Body of pancreas (tissue), 4 donors: Measurements from ENCODE around the gene ENAH. TPM values are rescaled to one million over a fixed set of nuclear protein-coding genes. Genes with fewer than 3 reads are reported as not detected.

Experiments
- ATAC-seq: fragments of 150-250 bp; one replicate; pipeline ENCODE4 v1.9.1; 2016
- DNase-seq, 4 donors: peaks; one replicate each; pipeline ENCODE4 v3.0.0-alpha.2; 2019
- H3K27ac ChIP-seq, 4 donors: fragments of 200-600 bp; sonication (generic); 1 replicate in 3 of 4; 2 replicates in 1 of 4; pipeline versions ENCODE4 v1.5.1 to v1.6.1; 2016 to 2019; ENCODE audit warnings: mild to moderate bottlenecking in 1 of 4, mixed read lengths in 1 of 4, moderate library complexity in 1 of 4
- H3K27me3 ChIP-seq, 2 donors: fragments of 200-600 bp; sonication (generic); one replicate each; pipeline ENCODE4 v1.6.0; 2016; ENCODE audit warnings: mild to moderate bottlenecking in 1 of 2
- H3K36me3 ChIP-seq, 2 donors: fragments of 200-600 bp; sonication (generic); replicated peaks in 1 of 2; 2 replicates each; pipeline ENCODE4 v1.5.1; 2016; ENCODE audit warnings: low read depth in 2 of 2; ENCODE audit not compliant: insufficient read depth in 1 of 2
- H3K4me1 ChIP-seq: fragments of 200-600 bp; sonication (generic); one replicate; pipeline ENCODE4 v1.6.0; 2016
- H3K4me3 ChIP-seq, 2 donors: fragments of 200-600 bp; sonication (generic); 1 replicate in 1 of 2; 2 replicates in 1 of 2; pipeline ENCODE4 v1.5.1; 2016 to 2019
- H3K9me3 ChIP-seq, 3 donors: fragments of 200-600 bp; sonication (generic); 1 replicate in 2 of 3; 2 replicates in 1 of 3; pipeline ENCODE4 v1.5.1; 2016
- POLR2A ChIP-seq, 3 donors: fragments of 450-650 bp; IDR thresholded peaks; one replicate each; pipeline ENCODE4 v1.6.1; 2016; ENCODE audit warnings: antibody characterized with exemption in 3 of 3, mild to moderate bottlenecking in 2 of 3
- WGBS, 2 donors: methylation state at CpG; one replicate each; pipeline ENCODE4 v1.1.5; 2017; 5-methylcytosine and 5-hydroxymethylcytosine counted together
- intact Hi-C: fragments of 100-400 bp; cut with DNase I; formaldehyde crosslinking; loops from one replicate; pipeline ENCODE4 v1.15.1; 2023
- total RNA-seq, 2 donors: library from RNA; depleted of rRNA; stranded (reverse); fragments of >200 nt; gene quantifications; one replicate each; pipeline ENCODE4 v1.1.0, GENCODE V29; 2016
- TF ChIP-seq, protein P1 (sequence below), 7 experiments: fragments of 450-650 bp in 4 of 7; fragments of 200-600 bp in 3 of 7; sonication (generic) in 3 of 7; IDR thresholded peaks; one replicate each; pipeline ENCODE4 v1.5.1; 2016 to 2019; ENCODE audit warnings: antibody characterized with exemption in 7 of 7

ENAH gene
- total RNA-seq, 2 donors from 2014 or later = 21.1 to 28.8 TPM

GRCh38 chr1:225596736-225597135, 56.2 kb downstream of the ENAH start:
- Histone ChIP-seq H3K27ac (no peak overlapping the region), H3K4me3 (no peak overlapping the region), H3K4me1 (peaks cover 16% of the 10 kb centered on the region), H3K36me3 (no peaks in the 10 kb centered on the region), H3K27me3 (no peaks in the 10 kb centered on the region), H3K9me3 (no peaks in the 10 kb centered on the region)
- TF ChIP-seq, protein P1, sequence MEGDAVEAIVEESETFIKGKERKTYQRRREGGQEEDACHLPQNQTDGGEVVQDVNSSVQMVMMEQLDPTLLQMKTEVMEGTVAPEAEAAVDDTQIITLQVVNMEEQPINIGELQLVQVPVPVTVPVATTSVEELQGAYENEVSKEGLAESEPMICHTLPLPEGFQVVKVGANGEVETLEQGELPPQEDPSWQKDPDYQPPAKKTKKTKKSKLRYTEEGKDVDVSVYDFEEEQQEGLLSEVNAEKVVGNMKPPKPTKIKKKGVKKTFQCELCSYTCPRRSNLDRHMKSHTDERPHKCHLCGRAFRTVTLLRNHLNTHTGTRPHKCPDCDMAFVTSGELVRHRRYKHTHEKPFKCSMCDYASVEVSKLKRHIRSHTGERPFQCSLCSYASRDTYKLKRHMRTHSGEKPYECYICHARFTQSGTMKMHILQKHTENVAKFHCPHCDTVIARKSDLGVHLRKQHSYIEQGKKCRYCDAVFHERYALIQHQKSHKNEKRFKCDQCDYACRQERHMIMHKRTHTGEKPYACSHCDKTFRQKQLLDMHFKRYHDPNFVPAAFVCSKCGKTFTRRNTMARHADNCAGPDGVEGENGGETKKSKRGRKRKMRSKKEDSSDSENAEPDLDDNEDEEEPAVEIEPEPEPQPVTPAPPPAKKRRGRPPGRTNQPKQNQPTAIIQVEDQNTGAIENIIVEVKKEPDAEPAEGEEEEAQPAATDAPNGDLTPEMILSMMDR (IDR thresholded peaks at IDR 0.05) = no peak
- no peak for TF ChIP-seq POLR2A (IDR thresholded peaks at IDR 0.05)
- DNase-seq = no peak
- intact Hi-C loops = no loop called here
- no peak for ATAC-seq
- whole genome bisulfite sequencing, 2 donors = 89 to 94% methylated on average over 1 of the region's 1 CpG

DNA sequence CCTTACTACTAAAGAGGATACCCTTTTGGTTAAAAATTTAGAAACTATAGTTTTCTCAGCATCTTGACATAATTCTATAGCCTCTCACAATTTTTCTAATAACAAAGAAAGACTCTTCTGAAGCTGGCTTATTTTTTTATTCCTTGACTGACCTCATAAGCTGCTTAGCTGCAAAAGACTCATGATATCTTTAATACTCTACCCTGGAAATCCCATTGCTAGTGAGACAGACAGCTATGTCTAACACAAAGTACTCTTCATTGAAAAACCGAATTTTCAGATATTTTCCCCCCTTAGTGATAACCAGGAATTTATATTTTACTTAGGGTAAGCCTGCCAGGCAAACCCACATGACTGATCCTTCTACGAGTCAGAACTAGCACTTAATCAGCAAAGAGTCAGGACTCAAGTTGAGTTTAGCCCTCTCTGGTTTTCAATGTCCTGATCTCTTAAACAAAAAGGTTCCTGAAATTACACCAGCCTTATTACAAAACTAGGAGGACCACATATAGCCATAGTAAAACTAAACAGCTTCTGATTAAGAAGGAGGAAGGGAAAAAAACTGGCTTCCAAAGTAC, 56.9 kb downstream of the ENAH start:
- no peak for ATAC-seq
- H3K27me3 ChIP-seq = no peaks in the 10 kb centered on the region
- DNase-seq = no peak
- H3K9me3 ChIP-seq = no peaks in the 10 kb centered on the region
- no peaks in the 10 kb centered on the region for H3K36me3 ChIP-seq
- 43 to 47% methylated on average over 2 of the region's 2 CpGs for WGBS, 2 donors
- H3K4me3 ChIP-seq = no peak overlapping the region
- H3K4me1 ChIP-seq = peaks cover 12% of the 10 kb centered on the region
- TF ChIP-seq POLR2A (IDR thresholded peaks at IDR 0.05) = no peak
- TF ChIP-seq, protein P1 (IDR thresholded peaks at IDR 0.05) = no peak
- H3K27ac ChIP-seq = no peak overlapping the region
- intact Hi-C loops = no loop called here

- H3K36me3 ChIP-seq = no peaks in the 10 kb centered on the region
- no peak for DNase-seq
- H3K27ac ChIP-seq = no peak overlapping the region
- no peak for TF ChIP-seq POLR2A (IDR thresholded peaks at IDR 0.05)
- TF ChIP-seq, protein P1 (IDR thresholded peaks at IDR 0.05) = no peak
- intact Hi-C loops = no loop called here
- H3K4me1 ChIP-seq = peaks cover 11% of the 10 kb centered on the region
- no peaks in the 10 kb centered on the region for H3K27me3 ChIP-seq
- no peak for ATAC-seq
- no peaks in the 10 kb centered on the region for H3K9me3 ChIP-seq
- H3K4me3 ChIP-seq = no peak overlapping the region
These were observed 57.5 kb downstream of the ENAH start for GRCh38 chr1:225595452-225595851.

DNA sequence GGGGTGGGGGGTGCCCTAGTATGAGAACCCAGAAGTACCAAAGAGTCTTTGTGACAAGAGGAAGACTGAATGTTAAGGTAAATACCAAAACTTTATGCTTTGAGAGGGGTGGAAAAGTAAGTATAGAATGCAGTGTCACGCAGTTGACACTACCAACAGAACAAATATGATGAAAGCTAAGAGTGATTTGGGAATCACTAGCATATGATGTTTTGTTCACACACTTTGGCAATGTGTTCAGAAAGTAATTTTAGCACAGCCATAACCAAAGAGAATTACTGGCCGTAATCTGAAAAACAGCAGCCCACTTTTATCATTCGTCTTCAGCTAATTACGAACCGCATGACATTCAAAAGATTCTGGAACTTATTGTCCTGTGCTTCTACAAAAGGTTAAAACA, 59.5 kb downstream of the ENAH start:
- intact Hi-C loops = no loop called here
- H3K27me3 ChIP-seq = no peaks in the 10 kb centered on the region
- ATAC-seq (no peak), DNase-seq (no peak)
- H3K36me3 ChIP-seq = no peaks in the 10 kb centered on the region
- H3K27ac ChIP-seq = no peak overlapping the region
- no peaks in the 10 kb centered on the region for H3K9me3 ChIP-seq
- peaks cover 18% of the 10 kb centered on the region for H3K4me1 ChIP-seq
- WGBS, 2 donors = 94 to 95% methylated on average over 5 of the region's 5 CpGs
- H3K4me3 ChIP-seq = no peak overlapping the region
- TF ChIP-seq, protein P1 (IDR thresholded peaks at IDR 0.05) = no peak
- TF ChIP-seq POLR2A (IDR thresholded peaks at IDR 0.05) = no peak

GRCh38 chr1:225592362-225593025, 60.4 kb downstream of the ENAH start:
- ATAC-seq (no peak), DNase-seq (no peak)
- WGBS, 2 donors = 73% methylated on average over 3 of the region's 3 CpGs
- intact Hi-C loops = no loop called here
- no peaks in the 10 kb centered on the region for H3K36me3 ChIP-seq
- H3K4me1 ChIP-seq = peaks cover 21% of the 10 kb centered on the region
- TF ChIP-seq POLR2A (IDR thresholded peaks at IDR 0.05) = no peak
- H3K9me3 ChIP-seq = no peaks in the 10 kb centered on the region
- H3K27ac ChIP-seq = no peak overlapping the region
- H3K27me3 ChIP-seq = no peaks in the 10 kb centered on the region
- H3K4me3 ChIP-seq = no peak overlapping the region
